IMR-90 (cell line): ENCODE data around the gene PPP1R9A. TPM values are rescaled to one million over a fixed set of nuclear protein-coding genes. Genes with fewer than 3 reads are reported as not detected.

ENCODE experiments used
- ATAC-seq: fragments of 200-7000 bp; cut with Tn5 transposase; 2 replicates; pipeline ENCODE4 v1.9.1; 2020; ENCODE audit warnings: low read depth, mild to moderate bottlenecking, moderate library complexity
- BruUV-seq: library from RNA; stranded (reverse); fragments of 400-500 nt; replicated peaks from 2 replicates; lab custom pipeline; 2021; lab: Mats Ljungman, UMichigan
- CTCF ChIA-PET: fragments of 300-600 bp; formaldehyde crosslinking; extraction: SDS; loops from one replicate; lab custom pipeline; 2021; ENCODE audit warnings: antibody characterized with exemption; lab: Yijun Ruan, JAX
- POLR2A ChIA-PET: fragments of 300-600 bp; sonication (Branson Sonifier 250); formaldehyde crosslinking; loops from one replicate; lab custom pipeline; 2022; ENCODE audit warnings: antibody characterized with exemption; ENCODE audit not compliant: unreplicated experiment; lab: Charles Lee
- DNase-seq: peaks from one replicate; pipeline ENCODE4 v3.0.0; 2013
- H2AFZ ChIP-seq: replicated peaks from 2 replicates; pipeline ENCODE3; 2013; ENCODE audit warnings: low read length, mild to moderate bottlenecking; ENCODE audit not compliant: poor library complexity
- H2AK5ac ChIP-seq: 2 replicates; pipeline ENCODE4 v1.6.1; 2013; ENCODE audit warnings: low read depth, low read length, inconsistent platforms
- H2AK9ac ChIP-seq: replicated peaks from 2 replicates; pipeline ENCODE3; 2013; ENCODE audit warnings: mild to moderate bottlenecking, low read depth, low read length, moderate library complexity; ENCODE audit not compliant: poor library complexity
- H2BK120ac ChIP-seq: 2 replicates; pipeline ENCODE4 v1.6.1; 2013; ENCODE audit warnings: low read depth, low read length, inconsistent platforms
- H2BK15ac ChIP-seq: 3 replicates; pipeline ENCODE4 v1.6.1; 2013; ENCODE audit warnings: low read depth, low read length, inconsistent platforms
- H2BK20ac ChIP-seq: 2 replicates; pipeline ENCODE4 v1.6.1; 2013; ENCODE audit warnings: low read depth, mild to moderate bottlenecking, inconsistent platforms, low read length, moderate library complexity
- H2BK5ac ChIP-seq: 2 replicates; pipeline ENCODE4 v1.6.1; 2013; ENCODE audit warnings: mild to moderate bottlenecking, low read depth, low read length, inconsistent platforms; ENCODE audit not compliant: poor library complexity, severe bottlenecking
- H3K14ac ChIP-seq: replicated peaks from 2 replicates; pipeline ENCODE4 v1.6.1; 2013; ENCODE audit warnings: low read depth, low read length, inconsistent platforms
- H3K18ac ChIP-seq: 2 replicates; pipeline ENCODE4 v1.6.1; 2013; ENCODE audit warnings: low read depth, low read length, control low read depth
- H3K23ac ChIP-seq: 2 replicates; pipeline ENCODE4 v1.6.1; 2013; ENCODE audit warnings: low read depth, low read length, inconsistent platforms
- H3K27ac ChIP-seq: 2 replicates; pipeline ENCODE4 v1.5.1; 2013; ENCODE audit warnings: mild to moderate bottlenecking, control low read depth, low read length; ENCODE audit not compliant: insufficient read depth
- H3K27me3 ChIP-seq: 2 replicates; pipeline ENCODE4 v1.6.1; 2013; ENCODE audit warnings: low read length; ENCODE audit not compliant: control insufficient read depth, insufficient read depth
- H3K36me3 ChIP-seq: 2 replicates; pipeline ENCODE4 v1.6.1; 2013; ENCODE audit warnings: low read length, mixed read lengths; ENCODE audit not compliant: control insufficient read depth, insufficient read depth
- H3K4ac ChIP-seq: 2 replicates; pipeline ENCODE4 v1.6.1; 2013; ENCODE audit warnings: low read depth, low read length, inconsistent platforms
- H3K4me1 ChIP-seq: 2 replicates; pipeline ENCODE4 v1.6.1; 2013; ENCODE audit warnings: low read length, mixed read lengths; ENCODE audit not compliant: control insufficient read depth, insufficient read depth
- H3K4me2 ChIP-seq: 2 replicates; pipeline ENCODE4 v1.6.1; 2013; ENCODE audit warnings: low read depth, mild to moderate bottlenecking, control low read depth, low read length, moderate library complexity
- H3K4me3 ChIP-seq: 2 replicates; pipeline ENCODE4 v1.5.1; 2013; ENCODE audit warnings: low read depth, mild to moderate bottlenecking, control low read depth, low read length, moderate library complexity; ENCODE audit not compliant: insufficient read depth
- H3K56ac ChIP-seq: 2 replicates; pipeline ENCODE4 v1.6.1; 2013; ENCODE audit warnings: low read length, inconsistent platforms; ENCODE audit not compliant: insufficient read depth; ENCODE audit errors: extremely low read depth
- H3K79me1 ChIP-seq, 2 experiments: 2 replicates each; pipeline ENCODE4 v1.6.1; 2013; ENCODE audit warnings: low read length in 2 of 2, inconsistent platforms in 1 of 2, low read depth in 1 of 2
- H3K9ac ChIP-seq: 2 replicates; pipeline ENCODE4 v1.6.1; 2013; ENCODE audit warnings: low read depth, low read length, control low read depth
- H3K9me1 ChIP-seq: 2 replicates; pipeline ENCODE4 v1.6.1; 2013; ENCODE audit warnings: low read length, inconsistent platforms; ENCODE audit not compliant: insufficient read depth
- H3K9me3 ChIP-seq: 2 replicates; pipeline ENCODE4 v1.6.1; 2013; ENCODE audit warnings: low read length; ENCODE audit not compliant: control insufficient read depth, insufficient read depth
- H4K20me1 ChIP-seq: 2 replicates; pipeline ENCODE4 v1.6.1; 2013; ENCODE audit warnings: low read length, inconsistent platforms; ENCODE audit not compliant: insufficient read depth
- H4K5ac ChIP-seq: 2 replicates; pipeline ENCODE4 v1.6.1; 2013; ENCODE audit warnings: mild to moderate bottlenecking, low read depth, low read length, control low read depth
- H4K8ac ChIP-seq, 2 experiments: 2 replicates each; pipeline ENCODE4 v1.6.1; 2013; ENCODE audit warnings: low read depth in 2 of 2, low read length in 2 of 2, control low read depth in 1 of 2, inconsistent platforms in 1 of 2
- H4K91ac ChIP-seq: 2 replicates; pipeline ENCODE4 v1.6.1; 2013; ENCODE audit warnings: low read depth, low read length, inconsistent platforms; ENCODE audit not compliant: insufficient read depth
- MAFK ChIP-seq: IDR thresholded peaks from 2 replicates; pipeline ENCODE4 v1.6.1; 2012; ENCODE audit warnings: low read depth, low read length, improper control_type of control experiment
- MAZ ChIP-seq: IDR thresholded peaks from 2 replicates; pipeline ENCODE4 v1.6.1; 2012; ENCODE audit warnings: low read depth, mild to moderate bottlenecking, low read length, improper control_type of control experiment, moderate library complexity, borderline replicate concordance
- WGBS, 2 experiments: methylation state at CpG; one replicate each; pipeline versions ENCODE4 v1.1.5 to v1.1.7; 2013; ENCODE audit warnings: missing lambda C conversion rate in 2 of 2; ENCODE audit not compliant: insufficient read length in 1 of 2; ENCODE audit errors: extremely low coverage in 2 of 2; 5-methylcytosine and 5-hydroxymethylcytosine counted together
- dilution Hi-C: fragments of 300-500 bp; cut with HindIII; formaldehyde crosslinking; loops from one replicate; pipeline ENCODE4 v1.14.3; 2018; ENCODE audit warnings: low sequenced_read_pairs; ENCODE audit not compliant: unreplicated experiment
- in situ Hi-C: fragments of 300-500 bp; cut with MboI; formaldehyde crosslinking; loops from 3 replicates; pipeline ENCODE4 v1.14.3; 2019; ENCODE audit warnings: low sequenced_read_pairs, inconsistent platforms, mixed read lengths
- intact Hi-C: fragments of 100-400 bp; cut with micrococcal nuclease; formaldehyde crosslinking; loops from 2 replicates; pipeline ENCODE4 v1.10.0; 2022
- polyA plus RNA-seq, 3 experiments: library from polyadenylated mRNA; depleted of rRNA; stranded (reverse); fragments of >200 nt; gene quantifications; 2 replicates each; pipeline ENCODE4 v1.2.3, GENCODE V29; 2012; ENCODE audit warnings: low replicate concordance in 1 of 3
- total RNA-seq: library from RNA; depleted of rRNA; stranded (reverse); fragments of >200 nt; gene quantifications from 2 replicates; pipeline ENCODE4 v1.2.3, GENCODE V29; 2012

The PPP1R9A gene
- total and polyA plus RNA-seq, 2 of the 4 experiments (the other 2 are of a cell fraction), result not detected

- BruUV-seq, result no TSS peak
- Histone ChIP-seq H3K23ac (no peak overlapping the region), H2AK5ac (no peak overlapping the region), H3K18ac (no peak overlapping the region), H4K91ac (no peak overlapping the region), H4K8ac (no peak overlapping the region), H3K27ac (no peak overlapping the region), H3K27me3 (no peaks in the 10 kb centered on the region), H4K5ac (no peak overlapping the region), H2BK20ac (no peak overlapping the region), H3K4ac (no peak overlapping the region), H2BK15ac (no peak overlapping the region), H2BK120ac (no peak overlapping the region), H2BK5ac (no peak overlapping the region), H3K36me3 (no peaks in the 10 kb centered on the region), H3K9me1 (no peaks in the 10 kb centered on the region), H3K56ac (no peak overlapping the region), H3K14ac (no peak overlapping the region), H3K9ac (no peak overlapping the region), H3K4me1 (no peaks in the 10 kb centered on the region), H3K9me3 (no peaks in the 10 kb centered on the region), H2AFZ (no peak overlapping the region), H4K20me1 (no peaks in the 10 kb centered on the region), H3K4me3 (no peak overlapping the region), H2AK9ac (no peak overlapping the region), H3K4me2 (no peak overlapping the region), H3K79me1 (no peaks in the 10 kb centered on the region)
- intact Hi-C loops (no loop called here), dilution Hi-C loops (no loop called here), in situ Hi-C loops (no loop called here)
- ChIA-PET CTCF (no interaction called here), POLR2A (no interaction called here)
- no peak for TF ChIP-seq MAZ
- TF ChIP-seq MAFK, result 0 out of 2 replicates have a peak, but pooled peaks have one; percentile 19
- no CpG with 5 or more reads among the region's 2 CpGs for WGBS, 2 experiments
- no peak for DNase-seq
- ATAC-seq, result no peak
These were observed 360.4 kb downstream of the PPP1R9A start for GRCh38 chr7:95267754-95268153.
